Fibroblast of the aortic adventitia (primary cell): ENCODE results near the gene PTCD1. TPM values are rescaled to one million over a fixed set of nuclear protein-coding genes. Genes with fewer than 3 reads are reported as not detected.

ENCODE experiments used
- DNase-seq: peaks from one replicate; pipeline ENCODE4 v3.0.0-alpha.2; 2010; ENCODE audit warnings: low read depth
- H3K4me3 ChIP-seq: 2 replicates; pipeline ENCODE4 v1.5.1; 2011; ENCODE audit warnings: low read depth, mild to moderate bottlenecking, control low read depth, low read length, moderate library complexity
- total RNA-seq: library from RNA; depleted of rRNA; stranded (reverse); fragments of >200 nt; gene quantifications from 2 replicates; pipeline ENCODE4 v1.2.3, GENCODE V29; 2012; ENCODE audit warnings: low replicate concordance
- TF ChIP-seq, protein P1 (sequence below): IDR thresholded peaks from 2 replicates; pipeline ENCODE4 v1.5.1; 2011; ENCODE audit warnings: mild to moderate bottlenecking, low read length, control low read depth, inconsistent platforms; ENCODE audit not compliant: insufficient read depth

Gene PTCD1
- total RNA-seq, 1 donor = 4.4 TPM

DNA sequence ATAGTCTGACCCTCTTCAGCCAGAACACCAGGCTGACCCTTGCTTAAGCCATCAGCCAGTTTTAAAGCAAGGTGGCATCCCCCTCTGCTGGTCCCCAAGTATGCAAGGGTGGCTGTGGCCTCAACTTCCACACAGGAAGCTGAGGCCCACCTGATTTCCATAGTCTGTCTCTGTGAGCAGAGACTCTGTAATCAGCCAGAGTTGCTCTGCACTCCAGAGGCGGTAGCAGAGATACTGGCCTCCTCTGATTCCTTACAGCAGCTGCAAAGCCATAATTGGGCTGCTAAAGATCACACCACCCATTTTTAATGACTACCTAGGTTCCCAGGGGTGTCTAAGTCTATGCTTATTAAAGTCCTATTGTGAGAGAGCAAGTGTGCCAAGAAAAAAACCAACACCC is 32.0 kb downstream of the PTCD1 start:
- TF ChIP-seq, protein P1, sequence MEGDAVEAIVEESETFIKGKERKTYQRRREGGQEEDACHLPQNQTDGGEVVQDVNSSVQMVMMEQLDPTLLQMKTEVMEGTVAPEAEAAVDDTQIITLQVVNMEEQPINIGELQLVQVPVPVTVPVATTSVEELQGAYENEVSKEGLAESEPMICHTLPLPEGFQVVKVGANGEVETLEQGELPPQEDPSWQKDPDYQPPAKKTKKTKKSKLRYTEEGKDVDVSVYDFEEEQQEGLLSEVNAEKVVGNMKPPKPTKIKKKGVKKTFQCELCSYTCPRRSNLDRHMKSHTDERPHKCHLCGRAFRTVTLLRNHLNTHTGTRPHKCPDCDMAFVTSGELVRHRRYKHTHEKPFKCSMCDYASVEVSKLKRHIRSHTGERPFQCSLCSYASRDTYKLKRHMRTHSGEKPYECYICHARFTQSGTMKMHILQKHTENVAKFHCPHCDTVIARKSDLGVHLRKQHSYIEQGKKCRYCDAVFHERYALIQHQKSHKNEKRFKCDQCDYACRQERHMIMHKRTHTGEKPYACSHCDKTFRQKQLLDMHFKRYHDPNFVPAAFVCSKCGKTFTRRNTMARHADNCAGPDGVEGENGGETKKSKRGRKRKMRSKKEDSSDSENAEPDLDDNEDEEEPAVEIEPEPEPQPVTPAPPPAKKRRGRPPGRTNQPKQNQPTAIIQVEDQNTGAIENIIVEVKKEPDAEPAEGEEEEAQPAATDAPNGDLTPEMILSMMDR = no peak
- DNase-seq = no peak
- H3K4me3 ChIP-seq = peak overlapping the region; percentile 18

GRCh38 chr7:99404977-99405320 is 33.6 kb downstream of the PTCD1 start:
- no peak for DNase-seq
- TF ChIP-seq, protein P1 = no peak
- no peak overlapping the region for H3K4me3 ChIP-seq

- TF ChIP-seq, protein P1 = no peak
- peak; percentile 57 for DNase-seq
- H3K4me3 ChIP-seq = no peak overlapping the region
Measured at GRCh38 chr7:99404235-99404976, 34.2 kb downstream of the PTCD1 start.

DNA sequence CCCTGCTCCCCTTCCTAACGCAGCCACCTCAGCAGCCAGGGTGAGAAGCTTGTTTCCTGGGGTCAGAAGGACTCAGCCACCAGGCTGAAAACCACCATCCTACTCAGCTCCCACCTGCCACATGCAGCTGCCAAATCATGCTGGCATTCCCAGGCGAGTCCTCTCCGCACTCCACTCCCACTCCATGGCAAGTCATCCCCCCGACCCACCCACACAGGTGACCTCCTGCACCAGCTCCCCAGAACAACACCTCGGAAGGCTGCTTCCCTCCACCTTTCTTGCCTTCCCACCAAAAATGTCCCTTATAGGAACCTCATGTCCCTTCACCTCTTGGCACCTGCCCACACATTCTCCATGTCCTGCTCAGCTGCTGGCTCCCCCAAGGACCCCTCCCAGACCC is 34.8 kb downstream of the PTCD1 start:
- no peak overlapping the region for H3K4me3 ChIP-seq
- DNase-seq = no peak
- TF ChIP-seq, protein P1 = no peak

- DNase-seq = no peak
- no peak overlapping the region for H3K4me3 ChIP-seq
- TF ChIP-seq, protein P1 = no peak
Measured at GRCh38 chr7:99402854-99403253, 35.7 kb downstream of the PTCD1 start.

- TF ChIP-seq, protein P1 = no peak
- no peak for DNase-seq
- no peak overlapping the region for H3K4me3 ChIP-seq
Measured at GRCh38 chr7:99399597-99399996, 39.0 kb downstream of the PTCD1 start.

DNA sequence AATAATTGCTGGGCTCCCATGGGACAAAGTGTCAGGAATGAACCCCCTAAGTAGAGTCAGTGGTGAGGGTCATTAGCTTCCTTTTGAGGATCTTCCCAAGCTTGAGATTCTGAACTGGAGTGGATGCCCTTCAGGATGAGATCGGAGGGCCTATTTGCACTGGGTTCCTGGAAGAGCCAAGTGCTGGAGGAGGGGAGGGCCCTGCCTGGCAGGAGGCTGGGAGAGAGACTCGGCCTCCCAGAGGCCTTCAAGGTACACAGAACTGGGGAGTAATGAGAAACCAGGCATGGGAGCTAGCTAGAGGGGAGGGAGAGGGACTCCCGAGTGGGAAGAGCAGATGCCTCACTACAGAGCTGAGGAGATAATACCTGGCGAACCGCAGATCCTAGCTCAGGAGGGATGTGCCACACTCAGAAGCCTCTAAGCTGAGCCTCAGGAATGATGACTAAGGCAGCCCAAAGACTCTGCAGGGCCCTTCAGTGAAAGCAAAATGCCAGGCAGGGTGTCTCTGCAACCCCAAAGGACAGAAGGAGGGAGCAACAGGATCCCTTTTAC is 39.6 kb downstream of the PTCD1 start:
- no peak overlapping the region for H3K4me3 ChIP-seq
- TF ChIP-seq, protein P1 = no peak
- DNase-seq = no peak
